H1 (cell line): ENCODE measurements around the gene PRKAR1B. TPM values are rescaled to one million over a fixed set of nuclear protein-coding genes. Genes with fewer than 3 reads are reported as not detected.

ENCODE experiments used
- CBX5 ChIP-seq: fragments of 300-800, 300-1000 bp; sonication (generic); IDR thresholded peaks from 2 replicates; pipeline ENCODE4 v1.7.1; 2016; ENCODE audit warnings: antibody characterized with exemption, low read length, low read depth
- CHD1 ChIP-seq: IDR thresholded peaks from 2 replicates; pipeline ENCODE4 v1.6.1; 2012; ENCODE audit warnings: low read depth, low read length, improper control_type of control experiment
- JUND ChIP-seq: IDR thresholded peaks from 2 replicates; pipeline ENCODE4 v1.6.1; 2011; ENCODE audit warnings: mild to moderate bottlenecking, improper control_type of control experiment, low read length
- SAP30 ChIP-seq: fragments of 300-600 bp; sonication (generic); IDR thresholded peaks from 2 replicates; pipeline ENCODE4 v1.7.1; 2012; ENCODE audit warnings: low read length, moderate library complexity, mild to moderate bottlenecking, inconsistent platforms; ENCODE audit not compliant: insufficient read depth, insufficient replicate concordance
- SP1 ChIP-seq: IDR thresholded peaks from 2 replicates; pipeline ENCODE4 v1.6.1; 2011; ENCODE audit warnings: low read depth, low read length
- polyA plus RNA-seq, 7 experiments: library from polyadenylated mRNA; depleted of rRNA in 3 of 7; stranded (reverse) in 5 of 7; unstranded in 2 of 7; fragments of >200 nt in 5 of 7; fragments of 200-250 nt in 2 of 7; gene quantifications; 1 replicate in 5 of 7; 2 replicates in 1 of 7; 4 replicates in 1 of 7; pipeline versions ENCODE4 v1.2.1 to v1.2.3, GENCODE V29; 2011 to 2013; ENCODE audit warnings: missing spikeins in 2 of 7, mixed read lengths in 2 of 7
- total RNA-seq: library from RNA; stranded (reverse); fragmentation: NEBNext Ultra II Directional; extraction: Animal tissue kit (Norgen Biotek cat#: 25700); gene quantifications from 2 replicates; pipeline ENCODE4 v1.2.1, GENCODE V29; 2021
- TF ChIP-seq, protein P1 (sequence below): IDR thresholded peaks from 2 replicates; pipeline ENCODE4 v1.6.1; 2011; ENCODE audit warnings: low read length, improper control_type of control experiment

Gene PRKAR1B
- total and polyA plus RNA-seq, 2 of the 8 experiments (the other 6 are each of a cell fraction or from before 2014, with no cell fraction given): 12.3 to 55.7 TPM

GRCh38 chr7:602341-603141 is 124.5 kb downstream of the PRKAR1B start (continued):
- no peak for TF ChIP-seq CHD1
- no peak for TF ChIP-seq SP1
- TF ChIP-seq SAP30: no peak
- TF ChIP-seq CBX5: no peak
- TF ChIP-seq, protein P1, sequence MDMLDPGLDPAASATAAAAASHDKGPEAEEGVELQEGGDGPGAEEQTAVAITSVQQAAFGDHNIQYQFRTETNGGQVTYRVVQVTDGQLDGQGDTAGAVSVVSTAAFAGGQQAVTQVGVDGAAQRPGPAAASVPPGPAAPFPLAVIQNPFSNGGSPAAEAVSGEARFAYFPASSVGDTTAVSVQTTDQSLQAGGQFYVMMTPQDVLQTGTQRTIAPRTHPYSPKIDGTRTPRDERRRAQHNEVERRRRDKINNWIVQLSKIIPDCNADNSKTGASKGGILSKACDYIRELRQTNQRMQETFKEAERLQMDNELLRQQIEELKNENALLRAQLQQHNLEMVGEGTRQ: no peak
- TF ChIP-seq JUND: no peak
- TF ChIP-seq, all 59 proteins: peak for 0
